SJSA1 (cell line): Measurements from ENCODE around the gene CHN2. TPM values are rescaled to one million over a fixed set of nuclear protein-coding genes. Genes with fewer than 3 reads are reported as not detected.

Experiments used
- DNase-seq, 2 experiments: peaks; one replicate each; pipeline ENCODE4 v3.0.0-alpha.2; 2015 to 2020; ENCODE audit warnings: low spot score in 2 of 2, low read depth in 1 of 2
- H3K27ac ChIP-seq: fragments of 250-450 bp; sonication (Bioruptor Pico); 2 replicates; pipeline ENCODE4 v1.5.1; 2020; ENCODE audit warnings: mild to moderate bottlenecking, moderate library complexity
- H3K27me3 ChIP-seq: fragments of 250-450 bp; sonication (Bioruptor Pico); replicated peaks from 2 replicates; pipeline ENCODE4 v1.5.1; 2020; ENCODE audit warnings: mild to moderate bottlenecking, moderate library complexity
- H3K36me3 ChIP-seq: fragments of 250-450 bp; sonication (Bioruptor Pico); 2 replicates; pipeline ENCODE4 v1.5.1; 2020; ENCODE audit warnings: mild to moderate bottlenecking
- H3K4me1 ChIP-seq: fragments of 250-450 bp; sonication (Bioruptor Pico); replicated peaks from 2 replicates; pipeline ENCODE4 v1.6.1; 2021; ENCODE audit warnings: mild to moderate bottlenecking
- H3K4me3 ChIP-seq: fragments of 250-450 bp; sonication (Bioruptor Pico); 2 replicates; pipeline ENCODE4 v1.5.1; 2020; ENCODE audit warnings: mild to moderate bottlenecking
- H3K9me3 ChIP-seq: fragments of 250-450 bp; sonication (Bioruptor Pico); replicated peaks from 2 replicates; pipeline ENCODE4 v1.5.1; 2020; ENCODE audit warnings: mild to moderate bottlenecking
- total RNA-seq: library from RNA; depleted of rRNA; stranded (reverse); fragments of >200 nt; shearing (Covaris generic); gene quantifications from 2 replicates; pipeline ENCODE4 v1.2.3, GENCODE V29; 2014

Gene CHN2
- total RNA-seq, 1 experiment from 2014 or later = 0.21 TPM

GRCh38 chr7:29415215-29415614 is 220.6 kb downstream of the CHN2 start:
- no peak overlapping the region for H3K27ac ChIP-seq
- no peaks in the 10 kb centered on the region for H3K36me3 ChIP-seq
- H3K4me3 ChIP-seq = no peak overlapping the region
- no peaks in the 10 kb centered on the region for H3K4me1 ChIP-seq
- DNase-seq = no peak
- peaks cover 30% of the 10 kb centered on the region for H3K27me3 ChIP-seq
- no peaks in the 10 kb centered on the region for H3K9me3 ChIP-seq

- no peaks in the 10 kb centered on the region for H3K4me1 ChIP-seq
- no peak for DNase-seq
- H3K4me3 ChIP-seq = no peak overlapping the region
- H3K36me3 ChIP-seq = no peaks in the 10 kb centered on the region
- H3K27ac ChIP-seq = no peak overlapping the region
- peaks cover 34% of the 10 kb centered on the region for H3K27me3 ChIP-seq
- H3K9me3 ChIP-seq = no peaks in the 10 kb centered on the region
Measured at GRCh38 chr7:29416276-29416937, 221.8 kb downstream of the CHN2 start.

- Histone ChIP-seq H3K27ac (no peak overlapping the region), H3K4me1 (no peaks in the 10 kb centered on the region)
Measured at GRCh38 chr7:29416938-29417305, 222.3 kb downstream of the CHN2 start.

GRCh38 chr7:29418056-29418455 is 223.5 kb downstream of the CHN2 start:
- DNase-seq = no peak
- Histone ChIP-seq H3K4me3 (no peak overlapping the region), H3K4me1 (no peaks in the 10 kb centered on the region), H3K36me3 (no peaks in the 10 kb centered on the region), H3K27ac (no peak overlapping the region), H3K27me3 (peaks cover 36% of the 10 kb centered on the region), H3K9me3 (no peaks in the 10 kb centered on the region)

More at GRCh38 chr7:29416938-29417305, 222.3 kb downstream of the CHN2 start:
- Histone ChIP-seq H3K4me3 (no peak overlapping the region), H3K36me3 (no peaks in the 10 kb centered on the region), H3K27me3 (peaks cover 37% of the 10 kb centered on the region), H3K9me3 (no peaks in the 10 kb centered on the region)
- DNase-seq = no peak

GRCh38 chr7:29418651-29419050 is 224.1 kb downstream of the CHN2 start:
- H3K4me3 ChIP-seq = no peak overlapping the region
- no peaks in the 10 kb centered on the region for H3K4me1 ChIP-seq
- H3K36me3 ChIP-seq = no peaks in the 10 kb centered on the region
- H3K27me3 ChIP-seq = peaks cover 30% of the 10 kb centered on the region
- DNase-seq = no peak
- H3K9me3 ChIP-seq = no peaks in the 10 kb centered on the region
- H3K27ac ChIP-seq = no peak overlapping the region

GRCh38 chr7:29420011-29420410 is 225.4 kb downstream of the CHN2 start:
- no peaks in the 10 kb centered on the region for H3K9me3 ChIP-seq
- no peak overlapping the region for H3K4me3 ChIP-seq
- no peaks in the 10 kb centered on the region for H3K36me3 ChIP-seq
- DNase-seq = no peak
- H3K27ac ChIP-seq = no peak overlapping the region
- peaks cover 22% of the 10 kb centered on the region for H3K27me3 ChIP-seq
- no peaks in the 10 kb centered on the region for H3K4me1 ChIP-seq

- Histone ChIP-seq H3K9me3 (no peaks in the 10 kb centered on the region), H3K4me3 (no peak overlapping the region), H3K36me3 (no peaks in the 10 kb centered on the region), H3K27ac (no peak overlapping the region), H3K4me1 (no peaks in the 10 kb centered on the region), H3K27me3 (peaks cover 16% of the 10 kb centered on the region)
- DNase-seq = no peak
Measured at GRCh38 chr7:29421010-29421956, 226.7 kb downstream of the CHN2 start.

- no peaks in the 10 kb centered on the region for H3K9me3 ChIP-seq
- no peak overlapping the region for H3K27ac ChIP-seq
- no peaks in the 10 kb centered on the region for H3K4me1 ChIP-seq
- peaks cover 14% of the 10 kb centered on the region for H3K27me3 ChIP-seq
- no peak overlapping the region for H3K4me3 ChIP-seq
- no peak for DNase-seq
- no peaks in the 10 kb centered on the region for H3K36me3 ChIP-seq
Measured at GRCh38 chr7:29422829-29423228, 228.3 kb downstream of the CHN2 start.

GRCh38 chr7:29424295-29424983 is 229.9 kb downstream of the CHN2 start:
- no peak overlapping the region for H3K4me3 ChIP-seq
- H3K27ac ChIP-seq = no peak overlapping the region
- H3K27me3 ChIP-seq = peaks cover 14% of the 10 kb centered on the region
- no peak for DNase-seq
- H3K9me3 ChIP-seq = no peaks in the 10 kb centered on the region
- H3K36me3 ChIP-seq = no peaks in the 10 kb centered on the region
- no peaks in the 10 kb centered on the region for H3K4me1 ChIP-seq

GRCh38 chr7:29424984-29425309 is 230.4 kb downstream of the CHN2 start:
- H3K36me3 ChIP-seq = no peaks in the 10 kb centered on the region
- no peak overlapping the region for H3K4me3 ChIP-seq
- peaks cover 13% of the 10 kb centered on the region for H3K27me3 ChIP-seq
- no peak for DNase-seq
- H3K4me1 ChIP-seq = no peaks in the 10 kb centered on the region
- no peaks in the 10 kb centered on the region for H3K9me3 ChIP-seq
- no peak overlapping the region for H3K27ac ChIP-seq

- Histone ChIP-seq H3K9me3 (no peaks in the 10 kb centered on the region), H3K27ac (no peak overlapping the region), H3K4me1 (no peaks in the 10 kb centered on the region), H3K36me3 (no peaks in the 10 kb centered on the region), H3K4me3 (no peak overlapping the region), H3K27me3 (peaks cover 6% of the 10 kb centered on the region)
- DNase-seq = no peak
Measured at GRCh38 chr7:29426587-29426986, 232.0 kb downstream of the CHN2 start.

GRCh38 chr7:29429401-29429800 is 234.8 kb downstream of the CHN2 start:
- no peaks in the 10 kb centered on the region for H3K9me3 ChIP-seq
- H3K4me1 ChIP-seq = no peaks in the 10 kb centered on the region
- DNase-seq = no peak
- no peak overlapping the region for H3K27ac ChIP-seq
- H3K4me3 ChIP-seq = no peak overlapping the region
- H3K36me3 ChIP-seq = no peaks in the 10 kb centered on the region
- H3K27me3 ChIP-seq = no peaks in the 10 kb centered on the region

- no peak for DNase-seq
- Histone ChIP-seq H3K27ac (no peak overlapping the region), H3K4me1 (no peaks in the 10 kb centered on the region), H3K4me3 (no peak overlapping the region), H3K27me3 (no peaks in the 10 kb centered on the region), H3K9me3 (no peaks in the 10 kb centered on the region), H3K36me3 (no peaks in the 10 kb centered on the region)
Measured at GRCh38 chr7:29430279-29430949, 235.8 kb downstream of the CHN2 start.
